Stimulated activated CD8-positive, alpha-beta memory T cell treated with anti-CD3 and anti-CD28 coated beads, Interleukin-15, amount 100 ng/mL, for 48 hours (primary cell): ENCODE results near the gene CRLF1.

Experiments
- DNase-seq, 2 donors: peaks; one replicate each; pipeline ENCODE4 v3.0.0-alpha.2; 2020; ENCODE audit warnings: low read depth in 2 of 2

Gene CRLF1

DNA sequence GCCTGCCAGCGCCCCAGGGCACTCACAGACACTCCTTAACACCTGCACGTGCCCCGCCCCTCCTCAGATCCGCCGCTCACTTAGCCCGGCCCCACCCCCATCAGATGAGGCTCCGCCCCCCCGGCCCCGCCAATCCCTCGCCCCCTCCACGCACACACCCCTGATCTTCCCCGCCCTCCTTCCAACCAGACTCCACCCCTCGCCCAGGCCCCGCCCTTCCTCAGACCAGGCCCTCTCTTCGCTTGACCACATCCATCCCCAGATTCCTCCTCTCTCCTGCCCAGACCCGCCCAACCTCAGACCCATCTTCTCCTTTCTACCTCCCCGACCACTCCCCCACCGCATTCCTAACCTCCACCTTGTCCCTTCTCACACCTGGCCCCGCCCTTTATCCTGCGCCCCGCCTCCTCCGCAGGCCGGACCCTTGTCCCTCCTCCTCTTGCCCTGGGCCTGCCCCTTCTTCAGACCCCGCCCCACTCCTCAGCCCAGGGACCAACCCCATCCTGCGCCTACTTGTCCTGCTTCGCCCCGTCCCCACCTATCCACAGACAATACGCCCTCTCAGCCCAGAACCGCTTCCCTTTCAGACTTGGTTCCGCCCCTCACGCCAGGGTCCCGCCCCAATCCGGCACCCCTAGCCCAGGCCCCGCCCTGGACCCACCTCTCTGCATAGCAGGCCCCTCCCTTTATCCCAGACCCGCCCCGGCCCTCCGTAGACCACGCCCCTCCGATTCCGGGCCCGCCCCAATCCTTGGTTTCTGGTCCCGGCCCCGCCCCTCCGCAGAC is 29.8 kb upstream of the CRLF1 start:
- peak; percentile 92 to 95 for DNase-seq

GRCh38 chr19:18635831-18636182 is 29.2 kb upstream of the CRLF1 start:
- DNase-seq, result no peak

GRCh38 chr19:18634612-18635297 is 28.2 kb upstream of the CRLF1 start:
- no peak for DNase-seq

GRCh38 chr19:18633321-18633720 is 26.7 kb upstream of the CRLF1 start:
- DNase-seq, result no peak

- no peak for DNase-seq
These were observed 22.8 kb upstream of the CRLF1 start for GRCh38 chr19:18629166-18630088.

GRCh38 chr19:18626906-18627305 is 20.3 kb upstream of the CRLF1 start:
- DNase-seq, result no peak

GRCh38 chr19:18620902-18621301 is 14.3 kb upstream of the CRLF1 start:
- DNase-seq, result no peak

- no peak for DNase-seq
These were observed 13.7 kb upstream of the CRLF1 start for GRCh38 chr19:18620311-18620710.

DNA sequence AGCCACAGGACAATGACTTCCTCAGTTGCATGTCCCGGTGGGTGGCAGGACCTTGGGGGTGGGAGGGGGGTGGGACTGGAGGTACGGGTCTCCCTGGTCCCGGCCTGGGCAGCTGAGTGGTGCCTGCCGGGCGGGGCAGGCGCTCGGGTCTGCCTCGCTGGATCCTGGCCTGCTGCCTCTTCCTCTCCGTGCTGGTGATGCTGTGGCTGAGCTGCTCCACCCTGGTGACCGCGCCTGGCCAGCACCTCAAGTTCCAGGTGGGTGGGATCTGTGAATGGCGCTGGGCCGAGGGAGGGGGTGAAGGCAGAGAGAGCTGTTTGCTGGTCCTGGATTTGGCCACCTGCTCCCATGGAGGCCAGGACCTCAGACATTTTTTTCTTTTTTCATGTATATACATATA is 11.6 kb upstream of the CRLF1 start:
- DNase-seq, result no peak

DNA sequence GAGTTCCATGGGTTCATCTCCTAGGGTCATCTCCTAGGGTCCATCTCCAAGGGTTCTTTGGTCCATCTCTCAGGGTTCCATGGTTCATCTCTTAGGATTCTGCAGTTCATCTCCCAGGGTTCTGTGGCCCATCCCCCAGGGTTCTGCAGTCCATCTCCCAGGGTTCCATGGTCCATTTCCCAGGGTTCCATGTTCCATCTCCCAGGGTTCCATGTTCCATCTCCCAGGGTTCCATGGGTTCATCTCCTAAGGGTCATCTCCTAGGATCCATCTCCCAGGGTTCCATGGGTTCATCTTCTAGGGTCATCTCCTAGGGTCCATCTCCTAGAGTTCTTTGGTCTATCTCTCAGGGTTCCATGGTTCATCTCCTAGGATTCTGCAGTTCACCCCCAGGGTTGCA is 11.0 kb upstream of the CRLF1 start:
- DNase-seq, result no peak

DNA sequence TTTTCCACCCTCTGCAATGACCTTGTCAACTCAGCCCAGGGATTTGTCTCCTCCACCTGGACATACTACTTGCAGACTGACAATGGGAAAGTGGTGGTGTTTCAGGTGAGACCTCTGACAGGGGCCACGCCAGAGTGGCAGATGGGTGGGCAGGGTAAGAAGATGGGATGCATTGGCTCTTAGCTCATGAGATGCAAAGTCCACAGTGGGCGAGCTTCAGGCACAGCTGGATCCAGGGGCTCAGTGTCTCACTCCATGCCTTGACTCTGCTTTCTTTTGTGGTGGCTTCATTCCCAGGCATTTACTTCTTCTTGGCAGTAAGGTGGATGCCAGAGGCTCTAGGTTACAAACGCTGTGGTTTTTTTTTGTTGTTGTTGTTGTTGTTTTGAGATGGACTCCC is 9.4 kb upstream of the CRLF1 start:
- DNase-seq, result no peak

- no peak for DNase-seq
These were observed 7.1 kb upstream of the CRLF1 start for GRCh38 chr19:18613589-18614234.

- DNase-seq, result no peak
These were observed 6.4 kb upstream of the CRLF1 start, which contains the start of gene TMEM59L for GRCh38 chr19:18612772-18613588. TMEM59L (plus strand) TSS chr19:18612870; CDS start chr19:18612959, 89 bp downstream.

GRCh38 chr19:18612051-18612771 is 5.6 kb upstream of the CRLF1 start:
- DNase-seq, result no peak

GRCh38 chr19:18611327-18612050 is 4.9 kb upstream of the CRLF1 start:
- DNase-seq, result no peak

DNA sequence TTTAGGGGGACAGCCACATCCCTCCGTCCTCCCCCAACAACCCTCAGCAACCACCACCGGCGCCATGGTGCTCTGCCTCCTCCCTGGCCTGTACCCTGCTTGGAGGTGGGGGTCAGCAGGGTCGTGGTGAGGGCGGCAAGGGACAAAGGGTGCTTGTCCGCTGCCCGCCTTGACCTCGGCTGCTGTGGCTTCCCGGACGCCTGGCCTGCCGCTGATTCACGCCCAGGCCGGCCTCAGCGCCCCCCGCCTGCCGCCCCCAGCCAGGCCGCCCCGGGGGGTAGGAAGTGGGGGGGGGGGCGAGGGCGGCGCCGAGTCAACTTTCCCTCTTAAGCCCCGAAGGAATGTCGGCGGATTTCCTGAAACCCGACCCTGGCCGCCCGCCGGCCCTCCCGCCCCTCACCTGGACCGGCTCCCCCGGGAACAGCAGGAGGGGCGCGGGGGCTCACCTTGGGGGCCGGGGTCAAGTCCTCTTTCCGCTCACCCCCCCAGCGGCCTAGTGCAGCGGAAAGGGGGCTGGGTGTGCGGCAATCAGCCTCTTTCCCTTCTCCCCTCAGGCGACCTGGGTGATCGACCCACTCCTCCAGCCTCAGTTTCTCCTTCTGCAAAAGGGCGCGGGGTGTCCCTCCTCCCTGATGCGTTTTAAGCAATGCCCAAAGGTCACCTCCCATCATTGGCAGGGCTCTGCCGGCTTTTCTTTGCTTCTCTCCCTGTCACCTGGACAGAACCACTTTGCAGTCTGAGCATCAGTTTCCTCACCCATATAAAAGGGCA is 4.1 kb upstream of the CRLF1 start:
- no peak for DNase-seq

DNA sequence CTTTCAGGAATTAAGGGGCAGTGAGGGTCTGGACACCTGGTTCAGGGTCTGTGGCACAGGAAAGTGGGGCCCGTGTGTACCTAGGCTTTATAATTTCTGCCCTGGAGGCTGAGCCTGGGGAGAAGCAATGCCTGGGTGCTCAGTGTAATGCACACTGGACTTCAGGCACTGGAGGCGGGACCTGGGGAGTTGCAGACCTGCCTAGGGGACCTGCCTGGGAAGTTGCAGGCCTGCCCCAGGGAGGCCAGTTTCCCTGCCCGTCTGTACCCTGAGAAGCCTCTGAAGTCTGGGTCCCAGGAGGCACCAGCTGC is 3.6 kb upstream of the CRLF1 start:
- DNase-seq, result no peak

DNA sequence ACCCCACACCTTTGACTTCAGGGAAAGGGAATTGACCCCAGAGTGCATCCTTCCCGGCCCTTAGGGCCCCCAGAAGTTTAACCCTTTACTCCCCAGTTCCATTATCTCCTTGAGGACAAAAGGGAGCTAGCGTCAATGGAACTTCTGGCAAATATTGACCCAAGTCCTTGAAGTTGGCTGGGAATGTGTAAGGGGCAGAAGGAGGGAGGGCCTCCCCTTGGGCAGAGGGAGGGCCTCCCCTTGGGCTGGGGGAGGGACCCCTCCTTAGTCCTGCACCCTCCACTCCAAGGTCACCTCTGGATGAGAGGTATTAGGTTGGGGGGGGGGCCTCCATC is 3.1 kb upstream of the CRLF1 start:
- DNase-seq, result no peak
